HG03442 (cell line): ENCODE measurements around the gene FUCA2.
"Not testable (repeated sequence)": the region's sequence is repeated elsewhere in the genome, so short reads cannot be mapped to it uniquely, and the experiment has no call there.

Experiments used
- ATAC-seq: cut with Tn5 transposase; IDR thresholded peaks from one replicate; pipeline ENCODE4 v1.9.1; 2021; ENCODE audit warnings: mild to moderate bottlenecking, moderate library complexity; ENCODE audit not compliant: unreplicated experiment

The FUCA2 gene

GRCh38 chr6:143505111-143505510, 6.4 kb downstream of the FUCA2 start:
- ATAC-seq = peak; percentile 40

GRCh38 chr6:143504369-143504768, 7.2 kb downstream of the FUCA2 start:
- no peak for ATAC-seq

- ATAC-seq = no peak
Observed at GRCh38 chr6:143501851-143502250, 9.7 kb downstream of the FUCA2 start.

- ATAC-seq = no peak
Observed at GRCh38 chr6:143498428-143498827, 13.1 kb downstream of the FUCA2 start.

GRCh38 chr6:143496974-143497373, 14.5 kb downstream of the FUCA2 start:
- no peak for ATAC-seq

- no peak for ATAC-seq
Observed at GRCh38 chr6:143490775-143491174, 20.7 kb downstream of the FUCA2 start.

- no peak for ATAC-seq
Observed at GRCh38 chr6:143490244-143490643, 21.3 kb downstream of the FUCA2 start.

GRCh38 chr6:143486752-143487151, 24.8 kb downstream of the FUCA2 start:
- ATAC-seq = no peak

GRCh38 chr6:143485967-143486366, 25.6 kb downstream of the FUCA2 start:
- no peak for ATAC-seq

- no peak for ATAC-seq
Observed at GRCh38 chr6:143482593-143482992, 28.9 kb downstream of the FUCA2 start.

GRCh38 chr6:143478479-143479062, 32.9 kb downstream of the FUCA2 start:
- no peak for ATAC-seq

GRCh38 chr6:143476545-143476944, 35.0 kb downstream of the FUCA2 start:
- no peak for ATAC-seq

- no peak for ATAC-seq
Observed at GRCh38 chr6:143471822-143472221, 39.7 kb downstream of the FUCA2 start.

- not testable (repeated sequence) for ATAC-seq
Observed at GRCh38 chr6:143468823-143469222, 42.7 kb downstream of the FUCA2 start.

GRCh38 chr6:143468026-143468425, 43.5 kb downstream of the FUCA2 start:
- ATAC-seq = no peak

- no peak for ATAC-seq
Observed at GRCh38 chr6:143465546-143465945, 46.0 kb downstream of the FUCA2 start.

- no peak for ATAC-seq
Observed at GRCh38 chr6:143457563-143458359, 53.8 kb downstream of the FUCA2 start.

GRCh38 chr6:143451531-143451930, 60.0 kb downstream of the FUCA2 start:
- ATAC-seq = no peak

- peak; percentile 98 for ATAC-seq
Observed at GRCh38 chr6:143450453-143451371, 60.8 kb downstream of the FUCA2 start, which contains the start of the genes ADAT2 and PEX3. TSS of gene ADAT2 (minus strand) at chr6:143450695. CDS start at chr6:143450658, 37 bp downstream. TSS of gene PEX3 (plus strand) at chr6:143450805. CDS start at chr6:143451043, 238 bp downstream.

GRCh38 chr6:143449714-143450452, 61.6 kb downstream of the FUCA2 start:
- peak; percentile 3 for ATAC-seq
